ENCODE measurements around the gene FMNL1. TPM values are rescaled to one million over a fixed set of nuclear protein-coding genes. Genes with fewer than 3 reads are reported as not detected.
"Not testable (repeated sequence)": the region's sequence is repeated elsewhere in the genome, so short reads cannot be mapped to it uniquely, and the experiment has no call there.

The FMNL1 gene
- total and polyA plus RNA-seq, 8 donors, result 4.5 to 34.5 (median 10.0) TPM

DNA sequence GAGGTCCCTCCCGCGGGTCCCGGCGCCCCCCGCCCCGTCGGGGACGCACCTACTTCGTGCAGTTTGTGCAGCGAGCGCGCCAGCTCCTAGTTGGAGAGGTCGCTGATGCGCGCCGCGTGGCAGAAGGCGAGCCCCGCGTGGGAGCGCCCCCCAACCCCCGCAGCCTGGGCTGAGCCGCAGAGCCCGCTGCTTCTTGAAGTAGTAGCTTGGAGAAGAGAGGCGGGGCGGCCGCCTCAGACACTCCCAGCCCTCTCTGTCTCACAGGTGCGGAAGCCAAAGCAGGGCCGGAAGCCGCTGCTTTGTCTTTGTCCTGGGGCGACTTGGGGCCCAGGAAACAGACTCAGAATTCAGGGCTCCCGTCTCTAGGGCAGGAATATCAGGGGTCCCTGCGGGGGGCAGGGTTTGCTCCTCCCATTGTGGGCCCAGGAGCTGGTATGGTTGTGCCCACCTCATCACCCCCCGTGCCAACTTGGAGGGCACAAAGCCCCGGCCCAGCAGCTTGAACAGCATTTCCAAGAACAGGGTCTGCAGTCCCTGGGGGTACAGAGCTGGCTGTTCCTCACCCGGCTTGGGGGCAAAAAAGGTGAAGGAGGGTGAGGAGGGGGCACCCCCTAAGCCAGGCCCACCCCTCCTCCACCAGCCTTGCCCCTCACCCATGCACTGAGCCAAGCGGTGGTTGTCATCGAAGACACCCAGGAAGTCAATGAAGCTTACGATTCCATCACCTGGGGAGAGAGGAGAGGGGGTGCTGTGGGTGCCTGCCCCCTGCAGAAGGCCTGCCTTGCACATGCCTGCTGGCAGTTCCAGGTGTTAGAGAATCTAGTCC lies 26.7 kb downstream of the FMNL1 start:
- peaks cover 9 to 68% (median 35%) of the 10 kb centered on the region in 4 donors for H3K4me1 ChIP-seq
- DNase-seq, result peak; percentile 76 to 85
- H3K4me3 ChIP-seq, result peak overlapping the region; percentile 55 to 64 (median 56)
- TF ChIP-seq POLR2AphosphoS5 (IDR thresholded peaks at IDR 0.05), result peak in 1 of 3 donors; percentile 15
- TF ChIP-seq EP300 (IDR thresholded peaks at IDR 0.05), result no peak
- peak in 1 of 4 donors; percentile 1 for TF ChIP-seq POLR2A (IDR thresholded peaks at IDR 0.05)
- TF ChIP-seq CTCF (IDR thresholded peaks at IDR 0.05), result no peak
- peaks cover 3 to 42% (median 30%) of the 10 kb centered on the region in 4 donors for H3K36me3 ChIP-seq
- intact Hi-C loops (cut with DNase I; ENCODE audit: low total_unique reads), result no loop called here
- WGBS, 5 donors, result 9 to 14% (median 13%) methylated on average over 32 to 39 of the region's 39 CpGs
- H3K9me3 ChIP-seq, result no peaks in the 10 kb centered on the region
- no peaks in the 10 kb centered on the region for H3K27me3 ChIP-seq
- peak overlapping the region; percentile 85 to 93 (median 88) for H3K27ac ChIP-seq

- Histone ChIP-seq H3K4me1 (peaks cover 10 to 44% (median 27%) of the 10 kb centered on the region in 4 donors), H3K4me3 (no peak overlapping the region), H3K36me3 (peaks cover 0 to 9% (median 0%) of the 10 kb centered on the region in 4 donors), H3K9me3 (no peaks in the 10 kb centered on the region), H3K27ac (peak overlapping the region in 1 of 5 donors; percentile 47), H3K27me3 (no peaks in the 10 kb centered on the region)
- DNase-seq, result no peak
- TF ChIP-seq CTCF (IDR thresholded peaks at IDR 0.05) (no peak), POLR2A (IDR thresholded peaks at IDR 0.05) (no peak), EP300 (IDR thresholded peaks at IDR 0.05) (no peak), POLR2AphosphoS5 (IDR thresholded peaks at IDR 0.05) (no peak)
- 23 to 44% (median 27%) methylated on average over 7 of the region's 7 CpGs for WGBS, 5 donors
- intact Hi-C loops (cut with DNase I; ENCODE audit: low total_unique reads), result no loop called here
Measured at GRCh38 chr17:45251931-45252330, 30.2 kb downstream of the FMNL1 start.

- WGBS, 5 donors, result 86 to 98% (median 96%) methylated on average over 7 of the region's 7 CpGs
- H3K4me3 ChIP-seq, result not testable (repeated sequence)
Measured at GRCh38 chr17:45253237-45253636, 31.6 kb downstream of the FMNL1 start.

DNA sequence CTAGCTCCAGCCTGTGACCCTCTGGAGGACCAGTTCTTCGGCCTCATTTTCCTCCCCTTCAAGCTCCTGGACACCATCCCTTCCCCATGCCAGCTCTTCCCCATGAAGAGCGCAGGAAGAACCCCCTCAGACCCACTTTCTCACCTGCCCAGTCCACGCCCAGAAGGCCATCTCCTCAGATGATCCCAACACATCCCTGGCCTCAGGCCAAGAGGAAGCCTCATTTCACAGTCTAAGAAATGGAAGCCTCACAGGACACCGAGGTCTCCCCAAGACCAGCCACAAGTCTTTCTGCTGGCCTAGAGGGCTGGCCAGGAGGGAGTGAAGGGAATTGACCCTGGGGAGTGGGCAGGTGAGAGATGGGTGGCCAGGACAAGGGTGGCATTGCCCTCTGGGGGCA lies 32.2 kb downstream of the FMNL1 start:
- intact Hi-C loops (cut with DNase I; ENCODE audit: low total_unique reads), result no loop called here
- peaks cover 0 to 9% (median 0%) of the 10 kb centered on the region in 4 donors for H3K36me3 ChIP-seq
- H3K9me3 ChIP-seq, result no peaks in the 10 kb centered on the region
- no peak overlapping the region for H3K4me3 ChIP-seq
- no peak for DNase-seq
- no peak for TF ChIP-seq CTCF (IDR thresholded peaks at IDR 0.05)
- peaks cover 8 to 24% (median 11%) of the 10 kb centered on the region in 4 donors for H3K4me1 ChIP-seq
- H3K27me3 ChIP-seq, result no peaks in the 10 kb centered on the region
- H3K27ac ChIP-seq, result no peak overlapping the region
- WGBS, 5 donors, result 86 to 98% (median 96%) methylated on average over 4 of the region's 4 CpGs

More at GRCh38 chr17:45253237-45253636, 31.6 kb downstream of the FMNL1 start:
- Histone ChIP-seq H3K4me1 (peaks cover 8 to 31% (median 14%) of the 10 kb centered on the region in 4 donors), H3K27ac (peak overlapping the region in 3 of 5 donors; percentile 14 to 34 (median 26))
- H3K36me3 ChIP-seq; H3K27me3 ChIP-seq; H3K9me3 ChIP-seq; intact Hi-C loops (cut with DNase I; ENCODE audit: low total_unique reads); DNase-seq: not testable (repeated sequence)

- DNase-seq, result no peak
- Histone ChIP-seq H3K27me3 (no peaks in the 10 kb centered on the region), H3K9me3 (no peaks in the 10 kb centered on the region), H3K36me3 (peaks cover 0 to 2% (median 0%) of the 10 kb centered on the region in 4 donors), H3K4me1 (peaks cover 8 to 24% (median 11%) of the 10 kb centered on the region in 4 donors), H3K4me3 (no peak overlapping the region), H3K27ac (no peak overlapping the region)
- 85 to 99% (median 98%) methylated on average over 7 to 8 of the region's 8 CpGs for WGBS, 5 donors
- TF ChIP-seq POLR2AphosphoS5 (IDR thresholded peaks at IDR 0.05) (no peak), CTCF (IDR thresholded peaks at IDR 0.05) (no peak), EP300 (IDR thresholded peaks at IDR 0.05) (no peak), POLR2A (IDR thresholded peaks at IDR 0.05) (no peak)
- intact Hi-C loops (cut with DNase I; ENCODE audit: low total_unique reads), result no loop called here
Measured at GRCh38 chr17:45255358-45255757, 33.7 kb downstream of the FMNL1 start.

Measured in stomach (tissue), 9 donors.